H1 (cell line): ENCODE results near the gene CD200. TPM values are rescaled to one million over a fixed set of nuclear protein-coding genes. Genes with fewer than 3 reads are reported as not detected.
A peak's percentile ranks its signal among the peaks of the same experiment; 100 is the strongest.

Source experiments
- ASH2L ChIP-seq: fragments of 200-600, 300-600 bp; sonication (generic); IDR thresholded peaks from one replicate; pipeline ENCODE4 v1.7.1; 2017; ENCODE audit warnings: low read length
- CBX5 ChIP-seq: fragments of 300-800, 300-1000 bp; sonication (generic); IDR thresholded peaks from 2 replicates; pipeline ENCODE4 v1.7.1; 2016; ENCODE audit warnings: antibody characterized with exemption, low read length, low read depth
- RBBP5 ChIP-seq: IDR thresholded peaks from 2 replicates; pipeline ENCODE4 v1.7.1; 2012; ENCODE audit warnings: low read depth, mild to moderate bottlenecking, inconsistent platforms, low read length, moderate library complexity, borderline replicate concordance
- SP4 ChIP-seq: IDR thresholded peaks from 2 replicates; pipeline ENCODE4 v1.6.1; 2012; ENCODE audit warnings: low read length, inconsistent platforms
- TAF1 ChIP-seq: IDR thresholded peaks from 2 replicates; pipeline ENCODE4 v1.6.1; 2011; ENCODE audit warnings: mild to moderate bottlenecking, low read depth, low read length
- polyA plus RNA-seq, 7 experiments: library from polyadenylated mRNA; depleted of rRNA in 3 of 7; stranded (reverse) in 5 of 7; unstranded in 2 of 7; fragments of >200 nt in 5 of 7; fragments of 200-250 nt in 2 of 7; gene quantifications; 1 replicate in 5 of 7; 2 replicates in 1 of 7; 4 replicates in 1 of 7; pipeline versions ENCODE4 v1.2.1 to v1.2.3, GENCODE V29; 2011 to 2013; ENCODE audit warnings: missing spikeins in 2 of 7, mixed read lengths in 2 of 7
- total RNA-seq: library from RNA; stranded (reverse); fragmentation: NEBNext Ultra II Directional; extraction: Animal tissue kit (Norgen Biotek cat#: 25700); gene quantifications from 2 replicates; pipeline ENCODE4 v1.2.1, GENCODE V29; 2021
- TF ChIP-seq, protein P1 (sequence below): IDR thresholded peaks from 2 replicates; pipeline ENCODE4 v1.6.1; 2012; ENCODE audit warnings: low read length, inconsistent platforms

The CD200 gene
- total and polyA plus RNA-seq, 2 of the 8 experiments (the other 6 are each of a cell fraction or from before 2014, with no cell fraction given) = 45.8 to 50.2 TPM

DNA sequence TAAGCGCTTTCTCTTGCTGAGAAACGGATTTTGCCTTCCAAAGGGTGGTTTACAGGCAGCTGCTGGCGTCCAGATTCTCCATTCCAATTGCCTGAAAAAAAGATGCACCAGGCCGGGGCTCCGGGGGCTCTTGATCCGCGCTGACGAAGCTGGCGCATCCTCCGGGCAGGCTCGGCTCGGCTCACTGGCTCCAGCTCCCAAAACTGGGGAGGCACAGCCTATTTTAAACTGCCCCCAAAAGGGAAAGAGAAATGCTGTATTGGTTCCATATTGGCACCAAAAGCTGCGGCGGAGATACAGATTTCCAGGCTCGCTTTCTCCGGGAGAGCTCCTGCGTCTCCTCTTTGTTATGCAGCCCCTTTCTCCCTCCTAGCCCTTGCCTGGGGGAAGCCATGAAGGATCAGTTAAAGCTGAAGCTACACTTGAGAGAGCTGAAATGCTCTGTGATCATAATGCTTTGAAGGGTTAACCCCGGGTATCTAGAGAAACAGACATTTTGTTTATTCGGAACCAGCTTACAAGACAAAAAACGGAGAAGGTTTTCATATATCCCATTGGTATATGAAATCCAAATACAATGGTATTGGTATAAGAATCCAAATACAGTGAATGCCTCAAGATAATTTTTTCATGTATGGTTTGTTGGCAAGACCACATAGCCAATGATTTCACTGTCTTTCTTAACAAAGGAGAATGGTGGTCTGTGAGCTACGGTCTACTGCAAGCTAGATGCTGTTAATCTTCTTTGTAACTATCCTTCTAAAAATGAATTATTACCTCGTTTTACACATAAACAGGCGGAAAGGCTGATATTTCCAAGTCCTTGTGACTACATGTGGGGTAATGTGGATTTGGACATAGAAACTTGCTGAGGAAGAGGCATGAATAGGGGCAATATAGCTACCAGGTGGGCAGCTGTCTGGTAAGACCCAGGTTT lies 693 bp downstream of the CD200 start (continued):
- peak; percentile 95 for TF ChIP-seq ASH2L
- TF ChIP-seq RBBP5 = peak; percentile 26; the same call in 1 of the 2 replicates
- no peak for TF ChIP-seq CBX5
- TF ChIP-seq, protein P1, sequence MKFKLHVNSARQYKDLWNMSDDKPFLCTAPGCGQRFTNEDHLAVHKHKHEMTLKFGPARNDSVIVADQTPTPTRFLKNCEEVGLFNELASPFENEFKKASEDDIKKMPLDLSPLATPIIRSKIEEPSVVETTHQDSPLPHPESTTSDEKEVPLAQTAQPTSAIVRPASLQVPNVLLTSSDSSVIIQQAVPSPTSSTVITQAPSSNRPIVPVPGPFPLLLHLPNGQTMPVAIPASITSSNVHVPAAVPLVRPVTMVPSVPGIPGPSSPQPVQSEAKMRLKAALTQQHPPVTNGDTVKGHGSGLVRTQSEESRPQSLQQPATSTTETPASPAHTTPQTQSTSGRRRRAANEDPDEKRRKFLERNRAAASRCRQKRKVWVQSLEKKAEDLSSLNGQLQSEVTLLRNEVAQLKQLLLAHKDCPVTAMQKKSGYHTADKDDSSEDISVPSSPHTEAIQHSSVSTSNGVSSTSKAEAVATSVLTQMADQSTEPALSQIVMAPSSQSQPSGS = no peak
- TF ChIP-seq SP4 = 0 out of 2 replicates have a peak, but pooled peaks have one; percentile 51
- TF ChIP-seq TAF1 = peak; percentile 52
- TF ChIP-seq, all 59 proteins: peak for 10
